H9 (cell line): Measurements from ENCODE around the gene HEG1. TPM values are rescaled to one million over a fixed set of nuclear protein-coding genes. Genes with fewer than 3 reads are reported as not detected.

Experiments
- DNase-seq: peaks from one replicate; pipeline ENCODE4 v3.0.0-alpha.2; 2017
- H2AFZ ChIP-seq: one replicate; pipeline ENCODE4 v1.6.1; 2013; ENCODE audit warnings: mild to moderate bottlenecking, low read length, control low read depth, moderate library complexity
- H2AK5ac ChIP-seq: 2 replicates; pipeline ENCODE4 v1.6.1; 2013; ENCODE audit warnings: low read length, control low read depth, mixed read lengths; ENCODE audit not compliant: insufficient read length
- H2BK120ac ChIP-seq: one replicate; pipeline ENCODE4 v1.6.1; 2013; ENCODE audit warnings: low read depth, mild to moderate bottlenecking, low read length, control low read depth, inconsistent platforms; ENCODE audit not compliant: poor library complexity, severe bottlenecking
- H2BK12ac ChIP-seq: 2 replicates; pipeline ENCODE4 v1.6.1; 2013; ENCODE audit warnings: low read length, control low read depth, mixed read lengths, low read depth; ENCODE audit not compliant: insufficient read length
- H2BK15ac ChIP-seq: 2 replicates; pipeline ENCODE4 v1.6.1; 2013; ENCODE audit warnings: low read depth, low read length, control low read depth
- H2BK20ac ChIP-seq: one replicate; pipeline ENCODE4 v1.6.1; 2013; ENCODE audit warnings: low read depth, mild to moderate bottlenecking, low read length, control low read depth, inconsistent platforms; ENCODE audit not compliant: poor library complexity, severe bottlenecking
- H2BK5ac ChIP-seq: 2 replicates; pipeline ENCODE4 v1.6.1; 2013; ENCODE audit warnings: low read length, control low read depth, mixed read lengths; ENCODE audit not compliant: insufficient read length
- H3K14ac ChIP-seq: 2 replicates; pipeline ENCODE4 v1.6.1; 2013; ENCODE audit warnings: low read length, control low read depth; ENCODE audit not compliant: insufficient read depth
- H3K18ac ChIP-seq: 2 replicates; pipeline ENCODE4 v1.6.1; 2013; ENCODE audit warnings: low read depth, mild to moderate bottlenecking, mixed read lengths, low read length, control low read depth; ENCODE audit not compliant: insufficient read length
- H3K23ac ChIP-seq: 2 replicates; pipeline ENCODE4 v1.6.1; 2013; ENCODE audit warnings: low read length, control low read depth, mixed read lengths, low read depth; ENCODE audit not compliant: insufficient read length
- H3K23me2 ChIP-seq: 2 replicates; pipeline ENCODE4 v1.6.1; 2013; ENCODE audit warnings: low read depth, mild to moderate bottlenecking, mixed read lengths, low read length, control low read depth; ENCODE audit not compliant: insufficient read length, poor library complexity, severe bottlenecking
- H3K27ac ChIP-seq: 2 replicates; pipeline ENCODE4 v1.5.1; 2013; ENCODE audit warnings: low read length, control low read depth, mixed read lengths, low read depth; ENCODE audit not compliant: insufficient read length
- H3K27me3 ChIP-seq: 2 replicates; pipeline ENCODE4 v1.6.1; 2013; ENCODE audit warnings: low read length, control low read depth, inconsistent platforms; ENCODE audit not compliant: insufficient read depth
- H3K4ac ChIP-seq: 2 replicates; pipeline ENCODE4 v1.6.1; 2013; ENCODE audit warnings: low read depth, mild to moderate bottlenecking, control low read depth, inconsistent platforms, low read length, moderate library complexity
- H3K4me1 ChIP-seq: 2 replicates; pipeline ENCODE4 v1.6.1; 2013; ENCODE audit warnings: low read length, control low read depth, inconsistent platforms; ENCODE audit not compliant: insufficient read depth
- H3K4me2 ChIP-seq: 2 replicates; pipeline ENCODE4 v1.6.1; 2013; ENCODE audit warnings: low read length, control low read depth, mixed read lengths; ENCODE audit not compliant: insufficient read length, insufficient read depth
- H3K56ac ChIP-seq: 2 replicates; pipeline ENCODE4 v1.6.1; 2013; ENCODE audit warnings: low read depth, mild to moderate bottlenecking, mixed read lengths, low read length, control low read depth; ENCODE audit not compliant: insufficient read length
- H3K79me1 ChIP-seq: 2 replicates; pipeline ENCODE4 v1.6.1; 2013; ENCODE audit warnings: low read depth, mild to moderate bottlenecking, moderate library complexity, low read length, control low read depth, inconsistent platforms; ENCODE audit not compliant: insufficient read depth, poor library complexity, severe bottlenecking
- H3K79me2 ChIP-seq: 2 replicates; pipeline ENCODE4 v1.6.1; 2013; ENCODE audit warnings: low read length, control low read depth, inconsistent platforms; ENCODE audit not compliant: insufficient read depth
- H3K9ac ChIP-seq: 2 replicates; pipeline ENCODE4 v1.6.1; 2013; ENCODE audit warnings: low read length, control low read depth, mixed read lengths; ENCODE audit not compliant: insufficient read length; ENCODE audit errors: extremely low read depth
- H3K9me3 ChIP-seq: one replicate; pipeline ENCODE4 v1.6.1; 2013; ENCODE audit warnings: low read depth, low read length, inconsistent platforms; ENCODE audit not compliant: control insufficient read depth
- H3T11ph ChIP-seq: one replicate; pipeline ENCODE4 v1.6.1; 2013; ENCODE audit warnings: mild to moderate bottlenecking, low read length, control low read depth, inconsistent platforms
- H4K20me1 ChIP-seq: one replicate; pipeline ENCODE4 v1.6.1; 2013; ENCODE audit not compliant: control insufficient read depth, insufficient read length, insufficient read depth
- H4K5ac ChIP-seq: 2 replicates; pipeline ENCODE4 v1.6.1; 2013; ENCODE audit warnings: low read depth, mild to moderate bottlenecking, mixed read lengths, low read length, control low read depth; ENCODE audit not compliant: insufficient read length
- H4K8ac ChIP-seq: replicated peaks from 2 replicates; pipeline ENCODE4 v1.6.1; 2013; ENCODE audit warnings: low read length, control low read depth, mixed read lengths, low read depth; ENCODE audit not compliant: insufficient read length
- H4K91ac ChIP-seq: 2 replicates; pipeline ENCODE4 v1.6.1; 2013; ENCODE audit warnings: low read depth, mild to moderate bottlenecking, moderate library complexity, mixed read lengths, low read length, control low read depth; ENCODE audit not compliant: insufficient read length
- H3K27ac Mint-ChIP-seq, 3 experiments: 2 replicates in 2 of 3; 3 replicates in 1 of 3; pipeline ENCODE4 v1.8.0; 2020 to 2021; ENCODE audit warnings: mixed read lengths in 3 of 3, mild to moderate bottlenecking in 1 of 3, moderate library complexity in 1 of 3
- H3K27me3 Mint-ChIP-seq: 2 replicates; pipeline ENCODE4 v1.8.0; 2021; ENCODE audit warnings: low read depth, mild to moderate bottlenecking, moderate library complexity, mixed read lengths
- H3K36me3 Mint-ChIP-seq, 3 experiments: 2 replicates in 2 of 3; 3 replicates in 1 of 3; pipeline ENCODE4 v1.8.0; 2020 to 2021; ENCODE audit warnings: low read depth in 3 of 3, mixed read lengths in 3 of 3; ENCODE audit not compliant: insufficient read depth in 1 of 3
- H3K4me1 Mint-ChIP-seq, 2 experiments: 2 replicates each; pipeline ENCODE4 v1.8.0; 2020; ENCODE audit warnings: mixed read lengths in 2 of 2
- H3K4me3 Mint-ChIP-seq, 2 experiments: 2 replicates in 1 of 2; 3 replicates in 1 of 2; pipeline ENCODE4 v1.8.0; 2020 to 2021; ENCODE audit warnings: mild to moderate bottlenecking in 2 of 2, mixed read lengths in 2 of 2, moderate library complexity in 1 of 2
- H3K9me3 Mint-ChIP-seq, 2 experiments: 2 replicates in 1 of 2; 3 replicates in 1 of 2; pipeline ENCODE4 v1.8.0; 2020; ENCODE audit warnings: mild to moderate bottlenecking in 2 of 2, mixed read lengths in 2 of 2, moderate library complexity in 1 of 2
- WGBS: extraction: QIAGEN DNeasy Blood & Tissue Kit; methylation state at CpG from one replicate; pipeline ENCODE4 v1.1.7; 2013; ENCODE audit warnings: missing lambda C conversion rate, low lambda C conversion rate, mixed read lengths; ENCODE audit not compliant: insufficient read length; ENCODE audit errors: extremely low coverage; 5-methylcytosine and 5-hydroxymethylcytosine counted together
- total RNA-seq: library from RNA; stranded (reverse); gene quantifications from 2 replicates; pipeline ENCODE4 v1.2.1, GENCODE V29; 2021
- TF ChIP-seq, protein P1 (sequence below): fragments of 200-600 bp; sonication (generic); conservative IDR thresholded peaks from 3 replicates; pipeline ENCODE4 v1.8.0; 2021; ENCODE audit warnings: antibody characterized with exemption, mild to moderate bottlenecking

HEG1 gene
- total RNA-seq, 1 experiment from 2014 or later = 10.3 TPM

DNA sequence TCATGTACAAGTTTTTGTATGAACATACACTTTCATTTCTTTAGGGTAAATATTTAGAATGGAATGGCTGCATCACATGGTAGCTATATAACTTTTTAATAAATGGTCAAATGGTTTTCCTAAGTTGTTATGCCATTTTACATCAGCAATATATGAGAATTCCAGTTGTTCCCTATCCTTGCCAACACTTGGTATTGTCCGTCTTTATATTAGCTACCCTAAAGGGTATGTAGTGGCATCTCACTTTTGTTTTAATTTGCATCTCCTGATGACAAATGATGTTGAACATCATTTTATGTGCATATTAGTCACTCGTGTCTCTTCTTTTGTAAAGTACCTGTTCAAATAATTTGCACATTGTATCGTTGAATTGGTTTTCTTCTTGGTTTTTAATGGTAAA lies 118.7 kb downstream of the HEG1 start:
- 0 out of 5 replicates have a peak, but pooled peaks cover 0 to 2% of the 10 kb centered on the region in 2 experiments for H3K9me3 Mint-ChIP-seq
- no peaks in the 10 kb centered on the region; a peak in 1 of 7 replicates for H3K36me3 Mint-ChIP-seq
- no peak overlapping the region for H4K5ac ChIP-seq
- H3K27ac Mint-ChIP-seq = no peak overlapping the region; a peak in 1 of 7 replicates
- H2BK5ac ChIP-seq = no peak overlapping the region
- TF ChIP-seq, protein P1, sequence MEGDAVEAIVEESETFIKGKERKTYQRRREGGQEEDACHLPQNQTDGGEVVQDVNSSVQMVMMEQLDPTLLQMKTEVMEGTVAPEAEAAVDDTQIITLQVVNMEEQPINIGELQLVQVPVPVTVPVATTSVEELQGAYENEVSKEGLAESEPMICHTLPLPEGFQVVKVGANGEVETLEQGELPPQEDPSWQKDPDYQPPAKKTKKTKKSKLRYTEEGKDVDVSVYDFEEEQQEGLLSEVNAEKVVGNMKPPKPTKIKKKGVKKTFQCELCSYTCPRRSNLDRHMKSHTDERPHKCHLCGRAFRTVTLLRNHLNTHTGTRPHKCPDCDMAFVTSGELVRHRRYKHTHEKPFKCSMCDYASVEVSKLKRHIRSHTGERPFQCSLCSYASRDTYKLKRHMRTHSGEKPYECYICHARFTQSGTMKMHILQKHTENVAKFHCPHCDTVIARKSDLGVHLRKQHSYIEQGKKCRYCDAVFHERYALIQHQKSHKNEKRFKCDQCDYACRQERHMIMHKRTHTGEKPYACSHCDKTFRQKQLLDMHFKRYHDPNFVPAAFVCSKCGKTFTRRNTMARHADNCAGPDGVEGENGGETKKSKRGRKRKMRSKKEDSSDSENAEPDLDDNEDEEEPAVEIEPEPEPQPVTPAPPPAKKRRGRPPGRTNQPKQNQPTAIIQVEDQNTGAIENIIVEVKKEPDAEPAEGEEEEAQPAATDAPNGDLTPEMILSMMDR = no peak
- H4K8ac ChIP-seq = no peak overlapping the region
- no peak overlapping the region for H3T11ph ChIP-seq
- no peak overlapping the region for H3K14ac ChIP-seq
- H3K23ac ChIP-seq = no peak overlapping the region
- no peak overlapping the region for H2AFZ ChIP-seq
- H3K4me2 ChIP-seq = no peak overlapping the region
- H3K9ac ChIP-seq = no peak overlapping the region
- H2BK120ac ChIP-seq = no peak overlapping the region
- H2AK5ac ChIP-seq = no peak overlapping the region
- no peaks in the 10 kb centered on the region for H3K23me2 ChIP-seq
- no peak overlapping the region for H2BK15ac ChIP-seq
- no peaks in the 10 kb centered on the region for H3K79me2 ChIP-seq
- no peak overlapping the region for H3K18ac ChIP-seq
- H2BK20ac ChIP-seq = no peak overlapping the region
- no peaks in the 10 kb centered on the region for H4K20me1 ChIP-seq
- no peak overlapping the region for H3K4me3 Mint-ChIP-seq
- no peak overlapping the region for H2BK12ac ChIP-seq
- no peak overlapping the region for H3K56ac ChIP-seq
- peaks cover 6% of the 10 kb centered on the region for H3K27me3 Mint-ChIP-seq
- H3K4me1 Mint-ChIP-seq = no peaks in the 10 kb centered on the region
- no peak overlapping the region for H3K27ac ChIP-seq
- no peak overlapping the region for H3K4ac ChIP-seq
- WGBS = no CpG with 5 or more reads among the region's 3 CpGs
- no peaks in the 10 kb centered on the region for H3K4me1 ChIP-seq
- DNase-seq = no peak
- no peaks in the 10 kb centered on the region for H3K9me3 ChIP-seq
- H3K27me3 ChIP-seq = no peaks in the 10 kb centered on the region
- no peak overlapping the region for H4K91ac ChIP-seq
- H3K79me1 ChIP-seq = no peaks in the 10 kb centered on the region
